NK-92 (cell line): ENCODE results near the gene MUCL3.
"Not testable (repeated sequence)": the region's sequence is repeated elsewhere in the genome, so short reads cannot be mapped to it uniquely, and the experiment has no call there.

Experiments
- DNase-seq: peaks from one replicate; lab custom pipeline; 2025; ENCODE audit not compliant: unreplicated experiment; lab: John Stamatoyannopoulos, UW

MUCL3 gene, protein sequence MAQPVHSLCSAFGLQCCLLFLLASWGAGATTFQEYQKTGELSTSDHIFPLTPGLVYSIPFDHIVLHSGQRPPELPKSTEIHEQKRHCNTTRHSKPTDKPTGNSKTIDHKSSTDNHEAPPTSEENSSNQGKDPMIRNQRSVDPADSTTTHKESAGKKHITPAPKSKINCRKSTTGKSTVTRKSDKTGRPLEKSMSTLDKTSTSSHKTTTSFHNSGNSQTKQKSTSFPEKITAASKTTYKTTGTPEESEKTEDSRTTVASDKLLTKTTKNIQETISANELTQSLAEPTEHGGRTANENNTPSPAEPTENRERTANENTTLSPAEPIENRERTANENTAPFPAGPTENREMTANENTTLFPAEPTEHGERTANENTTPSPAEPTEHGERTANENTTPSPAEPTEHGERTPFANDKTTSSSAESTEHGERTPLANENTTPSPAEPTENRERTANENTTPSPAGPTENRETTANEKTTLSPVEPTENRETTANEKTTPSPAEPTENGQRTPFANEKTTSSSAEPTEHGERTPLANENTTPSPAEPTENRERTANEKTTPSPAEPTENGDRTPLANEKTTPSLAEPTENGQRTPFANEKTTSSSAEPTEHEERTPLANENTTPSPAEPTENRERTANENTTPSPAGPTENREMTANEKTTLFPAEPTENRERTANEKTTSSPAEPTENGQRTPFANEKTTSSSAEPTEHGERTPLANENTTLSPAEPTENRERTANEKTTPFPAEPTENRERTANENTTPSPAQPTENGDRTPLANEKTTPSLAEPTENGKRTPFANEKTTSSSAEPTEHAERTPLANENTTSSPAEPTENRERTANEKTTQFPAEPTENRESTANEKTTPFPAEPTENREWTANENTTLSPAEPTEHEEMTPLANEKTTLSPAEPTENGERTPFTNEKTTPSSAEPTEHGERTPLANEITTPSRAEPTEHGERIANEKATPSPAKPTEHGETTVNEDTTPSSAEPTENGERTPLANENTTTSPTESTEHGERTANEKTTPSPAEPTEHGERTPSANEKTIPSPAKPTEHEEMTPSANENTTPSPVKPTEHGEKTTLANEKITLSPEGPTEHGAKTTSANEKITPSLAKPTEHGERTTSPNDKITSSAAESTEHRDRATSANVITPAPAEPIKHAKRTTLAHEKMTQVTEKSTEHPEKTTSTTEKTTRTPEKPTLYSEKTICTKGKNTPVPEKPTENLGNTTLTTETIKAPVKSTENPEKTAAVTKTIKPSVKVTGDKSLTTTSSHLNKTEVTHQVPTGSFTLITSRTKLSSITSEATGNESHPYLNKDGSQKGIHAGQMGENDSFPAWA (N-terminal part only)

DNA sequence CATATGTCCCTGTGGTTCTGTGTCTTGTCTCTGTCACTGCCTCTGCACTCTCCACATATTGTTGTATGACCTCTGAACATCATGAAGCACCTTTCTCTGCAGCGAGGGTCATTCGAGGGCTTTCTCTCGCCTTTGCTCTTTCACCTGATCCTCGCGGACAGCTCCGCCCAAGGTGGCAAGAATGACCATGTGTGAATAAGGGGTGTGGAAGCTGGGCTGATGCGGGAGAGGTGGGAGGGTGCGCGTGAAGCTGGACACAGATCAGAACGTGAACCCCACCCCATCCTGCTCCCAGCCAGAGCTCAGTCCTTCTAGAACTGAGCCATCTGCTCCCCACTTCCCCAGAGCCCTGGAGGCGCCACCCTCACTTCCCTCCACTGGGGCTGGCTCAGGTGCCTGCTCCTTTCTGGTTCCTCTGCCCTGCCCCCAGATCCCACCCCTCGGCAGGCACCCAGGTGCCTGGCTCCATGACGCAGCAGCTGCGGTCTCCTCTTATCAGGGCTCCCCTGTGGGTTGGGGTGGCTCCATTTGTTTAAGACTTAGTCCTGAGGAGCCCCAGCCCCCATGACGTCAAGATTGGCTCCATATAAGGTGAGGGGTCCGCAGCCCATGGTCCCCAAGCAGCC is at the start of gene MUCL3:
Gene MUCL3, plus strand, starts transcription at position 613 of the 626 bp plus-strand sequence. CDS start 27 bp downstream, outside the sequence.
- no peak for DNase-seq

DNA sequence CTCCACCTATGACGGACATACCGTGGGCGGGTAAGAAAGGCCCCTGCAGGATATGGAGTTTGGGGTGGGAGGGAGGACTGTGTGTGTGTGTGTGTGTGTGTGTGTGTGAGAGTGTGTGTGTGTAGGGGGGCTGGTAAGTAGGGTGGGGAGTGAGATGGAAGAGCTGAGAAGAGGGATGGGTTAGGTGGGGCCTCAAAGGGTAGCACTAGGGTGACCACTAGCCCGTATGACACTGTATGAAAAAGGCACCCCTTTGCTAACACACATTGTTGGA is 49.4 kb upstream of the MUCL3 start:
- no peak for DNase-seq

DNA sequence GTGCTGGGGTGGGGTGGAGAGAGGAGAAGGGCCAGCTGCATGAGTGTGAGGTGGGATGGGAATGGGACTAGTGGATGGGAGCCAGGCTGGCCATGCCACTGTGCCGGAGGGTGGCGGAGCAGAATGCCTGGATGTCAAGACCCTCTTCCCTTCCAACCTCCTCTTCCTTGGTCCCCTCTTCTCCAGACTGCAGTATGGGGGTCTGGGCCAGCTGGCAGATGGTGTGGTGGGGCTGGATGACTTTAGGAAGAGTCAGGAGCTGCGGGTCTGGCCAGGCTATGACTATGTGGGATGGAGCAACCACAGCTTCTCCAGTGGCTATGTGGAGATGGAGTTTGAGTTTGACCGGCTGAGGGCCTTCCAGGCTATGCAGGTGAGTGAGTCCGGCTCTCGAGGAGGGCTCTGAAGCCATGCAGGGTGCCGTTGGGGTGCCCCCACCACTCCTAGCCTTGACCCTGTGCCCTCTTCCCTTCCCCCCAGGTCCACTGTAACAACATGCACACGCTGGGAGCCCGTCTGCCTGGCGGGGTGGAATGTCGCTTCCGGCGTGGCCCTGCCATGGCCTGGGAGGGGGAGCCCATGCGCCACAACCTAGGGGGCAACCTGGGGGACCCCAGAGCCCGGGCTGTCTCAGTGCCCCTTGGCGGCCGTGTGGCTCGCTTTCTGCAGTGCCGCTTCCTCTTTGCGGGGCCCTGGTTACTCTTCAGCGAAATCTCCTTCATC is 48.8 kb upstream of the MUCL3 start:
- DNase-seq = no peak

DNA sequence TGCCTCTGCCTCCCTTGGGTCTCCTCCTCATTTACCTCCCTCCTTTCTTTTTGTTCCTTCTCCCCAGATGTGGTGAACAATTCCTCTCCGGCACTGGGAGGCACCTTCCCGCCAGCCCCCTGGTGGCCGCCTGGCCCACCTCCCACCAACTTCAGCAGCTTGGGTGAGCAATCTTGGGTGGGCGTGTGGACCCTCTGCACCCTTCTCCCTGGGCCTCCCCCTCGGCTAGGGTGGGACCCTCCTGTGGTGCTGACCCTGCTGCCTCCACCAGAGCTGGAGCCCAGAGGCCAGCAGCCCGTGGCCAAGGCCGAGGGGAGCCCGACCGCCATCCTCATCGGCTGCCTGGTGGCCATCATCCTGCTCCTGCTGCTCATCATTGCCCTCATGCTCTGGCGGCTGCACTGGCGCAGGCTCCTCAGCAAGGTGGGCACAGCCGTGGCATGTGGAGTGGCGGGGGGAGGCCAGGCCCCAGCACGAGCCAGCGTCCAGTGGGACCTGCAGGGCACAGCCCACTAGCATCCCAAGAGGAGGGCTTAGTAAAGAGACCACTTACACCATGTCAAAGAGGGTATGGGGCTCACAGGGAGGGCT is 47.7 kb upstream of the MUCL3 start:
- DNase-seq = no peak

DNA sequence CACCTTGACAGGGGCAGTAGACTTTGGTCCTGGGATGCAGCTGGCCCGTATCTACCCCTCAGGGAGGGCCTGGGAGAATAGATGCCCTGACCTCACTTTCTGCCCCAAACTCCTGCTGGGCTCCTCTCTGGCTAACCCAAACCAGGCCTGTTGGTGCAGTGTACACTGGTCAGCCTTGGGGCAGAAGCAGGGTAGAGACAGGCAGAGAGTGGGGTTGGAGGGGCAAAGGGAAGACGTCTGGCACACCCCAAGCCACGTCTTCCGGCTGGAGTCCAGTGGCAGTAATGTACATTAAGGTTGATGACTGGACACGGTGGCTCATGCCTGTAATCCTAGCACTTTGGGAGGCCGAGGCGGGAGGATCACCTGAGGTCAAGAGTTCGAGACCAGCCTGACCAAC is 47.1 kb upstream of the MUCL3 start:
- no peak for DNase-seq

DNA sequence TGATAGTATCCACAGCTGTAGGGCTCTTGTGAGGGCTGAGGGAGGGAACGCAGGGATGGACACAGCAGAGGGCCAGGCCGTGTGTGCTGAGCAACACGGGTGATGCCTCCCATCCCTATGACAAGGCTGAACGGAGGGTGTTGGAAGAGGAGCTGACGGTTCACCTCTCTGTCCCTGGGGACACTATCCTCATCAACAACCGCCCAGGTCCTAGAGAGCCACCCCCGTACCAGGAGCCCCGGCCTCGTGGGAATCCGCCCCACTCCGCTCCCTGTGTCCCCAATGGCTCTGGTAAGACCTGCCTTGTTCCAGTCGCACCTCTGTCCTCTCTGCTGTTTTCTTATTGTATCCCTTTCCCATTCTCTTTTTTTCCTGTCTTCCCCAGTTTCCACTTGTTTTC is 46.4 kb upstream of the MUCL3 start:
- DNase-seq = no peak

DNA sequence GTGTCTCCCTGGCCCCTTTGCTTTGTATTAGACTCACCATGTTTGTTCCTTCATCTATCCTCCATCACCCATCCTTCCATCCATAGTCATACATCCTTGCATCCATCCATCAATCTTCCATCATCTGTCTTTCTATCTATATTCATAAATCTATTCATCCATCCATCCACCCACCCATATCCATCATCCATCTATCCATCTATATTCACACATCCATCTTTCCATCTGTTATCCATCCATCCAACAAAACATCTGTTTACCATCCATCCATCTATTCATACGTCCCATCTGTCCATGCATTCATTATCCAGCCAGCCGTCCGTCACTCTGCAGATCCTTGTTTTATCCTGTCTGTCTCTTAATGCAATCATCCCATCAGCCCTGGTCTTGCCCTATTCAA is 45.8 kb upstream of the MUCL3 start:
- no peak for DNase-seq

DNA sequence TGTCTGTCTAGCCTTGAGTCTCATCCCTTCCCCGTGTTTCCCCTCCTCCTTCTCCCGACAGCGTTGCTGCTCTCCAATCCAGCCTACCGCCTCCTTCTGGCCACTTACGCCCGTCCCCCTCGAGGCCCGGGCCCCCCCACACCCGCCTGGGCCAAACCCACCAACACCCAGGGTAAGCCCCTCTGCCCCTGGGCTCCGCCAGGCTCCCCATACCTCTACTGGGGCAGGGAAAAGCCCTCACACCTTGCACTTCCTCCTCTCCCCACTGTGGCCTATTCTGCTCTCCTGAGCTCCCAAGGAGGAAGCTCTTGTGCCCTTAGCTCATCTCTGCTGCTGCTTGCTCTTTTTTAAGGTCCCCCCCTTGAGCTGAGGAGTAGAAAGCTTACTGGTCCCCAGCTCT is 45.4 kb upstream of the MUCL3 start:
- DNase-seq = no peak

DNA sequence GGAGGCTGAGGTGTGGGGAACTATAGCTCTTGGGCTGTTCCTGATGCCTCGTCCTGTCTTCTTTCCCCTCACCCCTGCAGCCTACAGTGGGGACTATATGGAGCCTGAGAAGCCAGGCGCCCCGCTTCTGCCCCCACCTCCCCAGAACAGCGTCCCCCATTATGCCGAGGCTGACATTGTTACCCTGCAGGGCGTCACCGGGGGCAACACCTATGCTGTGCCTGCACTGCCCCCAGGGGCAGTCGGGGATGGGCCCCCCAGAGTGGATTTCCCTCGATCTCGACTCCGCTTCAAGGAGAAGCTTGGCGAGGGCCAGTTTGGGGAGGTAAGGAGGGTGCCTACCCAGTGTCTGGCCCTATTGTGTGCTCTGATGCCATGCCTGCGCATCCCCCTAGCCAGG is 44.2 kb upstream of the MUCL3 start:
- no peak for DNase-seq

DNA sequence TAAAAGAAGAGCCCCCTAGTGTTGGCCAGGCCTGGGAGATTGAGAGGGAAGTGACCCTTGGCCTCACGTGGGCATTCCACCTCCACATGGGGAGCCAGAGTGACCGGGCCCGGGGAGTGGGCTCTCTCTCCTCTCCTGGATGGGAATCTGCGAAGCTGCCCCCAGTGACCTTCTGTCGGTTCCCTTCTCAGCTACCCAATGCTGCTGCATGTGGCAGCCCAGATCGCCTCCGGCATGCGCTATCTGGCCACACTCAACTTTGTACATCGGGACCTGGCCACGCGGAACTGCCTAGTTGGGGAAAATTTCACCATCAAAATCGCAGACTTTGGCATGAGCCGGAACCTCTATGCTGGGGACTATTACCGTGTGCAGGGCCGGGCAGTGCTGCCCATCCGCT is 42.9 kb upstream of the MUCL3 start:
- DNase-seq = no peak

DNA sequence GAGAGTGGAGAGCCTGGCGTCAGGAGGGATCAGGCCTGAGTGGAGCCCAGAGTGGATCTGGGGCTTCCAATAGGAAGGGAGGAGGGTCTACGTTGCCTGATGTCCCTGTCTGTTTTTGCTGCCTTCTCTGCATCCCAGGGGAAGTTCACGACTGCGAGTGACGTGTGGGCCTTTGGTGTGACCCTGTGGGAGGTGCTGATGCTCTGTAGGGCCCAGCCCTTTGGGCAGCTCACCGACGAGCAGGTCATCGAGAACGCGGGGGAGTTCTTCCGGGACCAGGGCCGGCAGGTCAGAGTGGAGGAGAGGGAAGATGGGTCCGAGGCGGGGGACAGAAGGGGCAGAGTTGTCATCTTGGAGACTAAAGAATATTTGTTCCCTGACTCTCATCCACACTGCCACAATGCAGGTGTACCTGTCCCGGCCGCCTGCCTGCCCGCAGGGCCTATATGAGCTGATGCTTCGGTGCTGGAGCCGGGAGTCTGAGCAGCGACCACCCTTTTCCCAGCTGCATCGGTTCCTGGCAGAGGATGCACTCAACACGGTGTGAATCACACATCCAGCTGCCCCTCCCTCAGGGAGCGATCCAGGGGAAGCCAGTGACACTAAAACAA is 41.9 kb upstream of the MUCL3 start:
- no peak for DNase-seq

DNA sequence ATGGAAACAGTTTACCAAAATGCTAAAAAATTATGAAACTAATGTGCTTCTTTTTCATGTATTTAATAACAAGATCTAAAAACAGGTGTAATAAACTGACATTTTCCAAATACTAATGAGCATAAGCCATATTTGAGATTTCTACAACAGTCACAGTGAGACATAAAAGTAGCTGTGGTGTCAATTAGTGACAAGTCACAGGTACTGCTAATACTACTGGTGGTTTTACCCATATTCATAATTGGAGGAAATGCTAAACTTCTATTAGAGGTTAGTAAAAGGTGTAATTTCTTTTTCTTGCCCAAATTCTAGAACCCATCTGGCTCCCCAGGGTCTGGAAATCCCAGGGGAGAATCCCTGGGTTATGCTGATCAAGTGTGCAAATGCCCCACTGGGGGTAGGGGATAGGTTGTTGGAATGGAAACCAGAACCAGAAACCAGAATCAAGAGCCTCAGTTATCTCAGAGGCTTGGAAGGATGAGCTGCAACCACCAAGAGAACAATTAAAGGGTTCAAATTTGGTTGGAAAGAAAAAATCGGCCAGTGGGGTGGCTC is 39.8 kb upstream of the MUCL3 start:
- no peak for DNase-seq

DNA sequence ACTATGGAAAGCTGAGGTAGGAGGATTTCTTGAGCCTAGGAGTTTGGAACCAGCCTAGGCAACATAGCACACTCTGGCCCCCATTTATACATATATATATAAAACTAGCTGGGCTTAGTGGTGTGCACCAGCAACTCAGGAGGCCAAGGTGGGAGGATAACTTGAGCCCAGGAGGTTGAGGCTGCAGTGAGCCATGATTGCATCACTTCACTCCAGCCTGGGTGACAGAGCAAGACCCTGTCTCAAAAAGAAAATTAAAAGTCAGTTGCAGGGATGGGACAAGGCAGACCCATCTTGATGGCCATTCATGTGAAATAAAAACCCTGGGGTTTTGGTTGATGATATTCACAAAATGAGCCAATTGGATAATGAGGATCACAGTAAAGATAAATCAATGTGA is 39.3 kb upstream of the MUCL3 start:
- DNase-seq = no peak

DNA sequence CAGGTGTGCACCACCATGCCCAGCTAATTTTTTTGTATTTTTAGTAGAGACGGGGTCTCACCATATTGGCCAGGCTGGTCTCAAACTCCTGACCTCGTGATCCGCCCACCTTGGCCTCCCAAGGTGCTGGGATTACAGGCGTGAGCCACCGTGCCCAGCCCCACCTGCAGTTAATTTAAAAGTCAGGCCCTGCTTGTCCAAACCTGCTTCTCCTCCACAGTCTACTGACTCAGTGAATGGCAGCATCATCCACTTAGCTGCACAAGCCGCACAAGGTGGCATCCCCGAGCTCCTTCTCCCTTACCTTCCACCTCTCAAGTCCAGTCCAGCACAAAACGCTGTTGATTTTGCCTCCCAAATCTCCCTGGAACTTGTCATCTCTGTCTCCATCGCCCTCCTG is 38.6 kb upstream of the MUCL3 start:
- DNase-seq = not testable (repeated sequence)

DNA sequence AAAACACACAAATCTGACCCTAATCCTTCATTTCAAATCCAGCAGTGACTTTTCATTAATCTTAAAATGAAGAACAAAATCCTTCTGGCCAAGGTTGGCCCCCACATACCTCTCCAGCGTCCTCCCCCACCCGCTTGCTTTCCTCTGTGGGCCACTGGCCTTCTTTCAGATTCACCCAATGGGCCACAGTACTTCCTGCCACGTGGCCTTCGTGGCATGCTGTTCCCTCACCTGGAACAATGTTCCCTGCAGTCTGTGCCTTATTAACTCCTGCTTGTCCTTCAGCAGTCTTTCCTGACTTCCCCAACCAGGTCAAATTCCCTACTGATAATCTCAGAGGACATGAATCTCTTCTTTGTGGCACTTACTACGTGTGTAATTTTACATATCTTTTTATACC is 38.1 kb upstream of the MUCL3 start:
- DNase-seq = no peak

DNA sequence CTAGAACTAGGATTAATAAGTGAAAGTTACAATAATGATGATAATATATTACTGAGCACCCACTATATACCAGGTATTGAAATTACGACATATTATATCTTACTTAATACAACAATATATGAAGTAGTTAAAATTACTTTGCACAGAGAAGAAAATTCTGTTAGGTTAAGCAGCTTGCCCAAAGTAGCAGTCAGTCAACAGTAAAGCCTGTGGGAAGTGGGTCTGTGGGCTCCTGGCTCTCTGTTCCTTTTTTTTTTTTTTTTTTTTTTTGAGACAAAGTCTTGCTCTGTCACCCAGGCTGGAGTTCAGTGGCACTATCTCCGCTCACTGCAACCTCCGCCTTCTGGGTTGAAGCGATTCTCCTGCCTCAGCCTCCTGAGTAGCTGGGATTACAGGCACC is 37.5 kb upstream of the MUCL3 start:
- no peak for DNase-seq

DNA sequence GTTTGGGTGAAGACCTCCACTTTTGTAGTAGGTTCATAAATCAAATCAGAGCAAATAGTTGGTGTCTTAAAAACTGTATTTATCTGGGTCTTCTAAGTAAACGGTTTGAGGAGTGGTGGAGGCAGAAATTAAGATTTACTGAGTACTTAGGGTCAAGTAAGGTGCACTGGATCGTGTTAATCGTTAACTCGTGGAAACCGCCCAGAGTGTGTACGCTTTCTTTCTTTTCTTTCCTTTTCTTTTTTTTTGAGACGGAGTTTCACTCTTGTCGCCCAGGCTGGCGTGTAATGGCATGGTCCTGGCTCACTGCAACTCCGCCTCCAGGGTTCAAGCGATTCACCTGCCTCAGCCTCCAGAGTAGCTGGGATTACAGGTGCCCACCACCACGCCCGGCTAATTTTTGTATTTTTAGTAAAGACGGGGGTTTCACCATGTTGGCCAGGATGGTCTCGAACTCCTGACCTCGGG is 33.4 kb upstream of the MUCL3 start:
- not testable (repeated sequence) for DNase-seq

DNA sequence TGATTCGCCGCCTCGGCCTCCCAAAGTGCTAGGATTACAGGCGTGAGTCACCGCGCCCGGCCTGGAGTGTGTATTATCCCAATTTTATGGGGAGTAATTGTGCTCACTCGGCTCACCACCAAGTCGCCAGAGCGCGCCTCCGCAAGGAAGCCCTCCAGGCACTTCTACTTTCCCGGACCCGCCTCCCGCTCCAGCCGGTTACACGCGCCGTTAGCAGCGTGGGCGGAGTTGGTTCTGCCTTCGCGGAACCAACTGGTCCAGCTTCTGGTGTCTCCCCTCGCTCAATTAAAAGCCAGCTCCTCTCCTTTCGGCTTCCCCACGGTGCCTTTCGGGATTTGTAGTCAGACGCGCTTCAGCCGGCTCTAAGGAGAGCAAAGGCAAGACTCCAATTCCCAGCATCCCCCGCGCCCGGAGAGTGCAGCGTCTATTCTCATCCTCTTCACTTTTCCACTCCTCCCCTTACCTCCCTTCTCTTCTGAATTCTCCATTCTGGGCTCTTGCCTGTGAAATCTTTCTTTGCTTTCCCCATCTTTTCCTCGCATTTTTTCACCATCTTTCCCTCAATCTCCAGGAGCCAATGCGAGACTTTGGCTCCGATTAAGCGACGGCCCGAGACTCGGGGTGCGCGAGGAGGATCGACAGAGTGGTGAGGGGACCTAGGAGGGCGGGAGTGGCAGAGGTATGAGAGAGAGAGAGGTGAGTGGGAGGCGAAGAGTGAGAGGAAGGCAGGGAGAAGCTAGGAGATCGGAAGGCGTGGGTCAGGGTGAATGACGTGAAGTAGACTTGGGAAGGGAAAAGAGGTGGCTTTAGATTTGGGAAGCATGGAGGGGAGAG is 32.8 kb upstream of the MUCL3 start, which contains the start of gene GTF2H4:
Gene GTF2H4, plus strand, starts transcription at position 450 of the 834 bp plus-strand sequence.
- DNase-seq = peak; percentile 54
